Mammary epithelial cell (primary cell): ENCODE measurements around the gene MINDY3.
"Not testable (repeated sequence)": the region's sequence is repeated elsewhere in the genome, so short reads cannot be mapped to it uniquely, and the experiment has no call there.

ENCODE experiments used
- CTCF ChIP-seq, 2 donors: IDR thresholded peaks in 1 of 2; conservative IDR thresholded peaks in 1 of 2; 2 replicates each; pipeline ENCODE4 v1.5.1; 2011 to 2012; ENCODE audit warnings: inconsistent platforms in 2 of 2, low read length in 2 of 2, mild to moderate bottlenecking in 2 of 2, control low read depth in 1 of 2, low read depth in 1 of 2; ENCODE audit not compliant: insufficient read depth in 1 of 2; ENCODE audit errors: extremely low read depth in 1 of 2
- EZH2 ChIP-seq: IDR thresholded peaks from 2 replicates; pipeline ENCODE4 v1.6.1; 2012; ENCODE audit warnings: low read length, inconsistent platforms, borderline replicate concordance

GRCh38 chr10:15761224-15761623 lies 99.1 kb downstream of the MINDY3 start:
- TF ChIP-seq EZH2; CTCF (conservative IDR thresholded peaks at IDR 0.05 in 1 of 2, IDR thresholded peaks at IDR 0.05 in 1 of 2; ENCODE audit: extremely low read depth in 1 of 2, insufficient read depth in 1 of 2, low read depth in 1 of 2, low read length in 2 of 2): not testable (repeated sequence)
